Fibroblast of skin of abdomen (primary cell): ENCODE results near the gene TACSTD2.
"Not testable (repeated sequence)": the region's sequence is repeated elsewhere in the genome, so short reads cannot be mapped to it uniquely, and the experiment has no call there.

Experiments
- DNase-seq: peaks from one replicate; pipeline ENCODE4 v3.0.0-alpha.2; 2013

TACSTD2 gene

DNA sequence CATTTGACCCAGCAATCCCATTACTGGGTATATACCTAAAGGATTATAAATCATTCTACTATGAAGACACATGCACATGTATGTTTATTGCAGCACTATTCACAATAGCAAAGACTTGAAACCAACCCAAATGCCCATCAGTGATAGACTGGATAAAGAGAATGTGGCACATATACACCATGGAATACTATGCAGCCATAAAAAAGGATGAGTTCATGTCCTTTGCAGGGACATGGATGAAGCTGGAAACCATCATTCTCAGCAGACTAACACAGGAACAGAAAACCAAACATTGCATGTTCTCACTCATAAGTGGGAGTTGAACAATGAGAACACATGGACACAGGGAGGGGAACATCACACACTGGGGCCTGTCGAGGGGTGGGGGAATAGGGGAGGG is 13.3 kb downstream of the TACSTD2 start:
- DNase-seq: not testable (repeated sequence)

GRCh38 chr1:58561633-58562032 is 15.4 kb downstream of the TACSTD2 start:
- no peak for DNase-seq

DNA sequence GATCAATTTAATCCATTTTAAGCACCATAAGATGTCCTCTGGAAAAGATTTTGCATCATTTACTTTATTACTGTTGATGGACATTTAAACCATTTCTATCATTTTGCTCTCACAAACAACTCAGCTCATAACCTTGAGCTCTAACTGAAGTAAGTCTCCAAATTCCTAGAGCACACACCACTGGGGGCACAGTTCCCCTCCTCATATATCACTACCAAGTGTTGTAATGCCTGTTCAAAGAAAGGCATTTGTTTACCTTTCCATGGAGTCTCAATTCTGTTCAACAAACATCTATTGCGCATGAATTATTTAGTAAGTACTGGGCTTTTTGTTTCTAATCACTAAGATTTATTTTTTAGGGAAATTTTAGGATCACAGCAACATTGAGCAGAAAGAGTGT is 21.7 kb downstream of the TACSTD2 start:
- DNase-seq: no peak

DNA sequence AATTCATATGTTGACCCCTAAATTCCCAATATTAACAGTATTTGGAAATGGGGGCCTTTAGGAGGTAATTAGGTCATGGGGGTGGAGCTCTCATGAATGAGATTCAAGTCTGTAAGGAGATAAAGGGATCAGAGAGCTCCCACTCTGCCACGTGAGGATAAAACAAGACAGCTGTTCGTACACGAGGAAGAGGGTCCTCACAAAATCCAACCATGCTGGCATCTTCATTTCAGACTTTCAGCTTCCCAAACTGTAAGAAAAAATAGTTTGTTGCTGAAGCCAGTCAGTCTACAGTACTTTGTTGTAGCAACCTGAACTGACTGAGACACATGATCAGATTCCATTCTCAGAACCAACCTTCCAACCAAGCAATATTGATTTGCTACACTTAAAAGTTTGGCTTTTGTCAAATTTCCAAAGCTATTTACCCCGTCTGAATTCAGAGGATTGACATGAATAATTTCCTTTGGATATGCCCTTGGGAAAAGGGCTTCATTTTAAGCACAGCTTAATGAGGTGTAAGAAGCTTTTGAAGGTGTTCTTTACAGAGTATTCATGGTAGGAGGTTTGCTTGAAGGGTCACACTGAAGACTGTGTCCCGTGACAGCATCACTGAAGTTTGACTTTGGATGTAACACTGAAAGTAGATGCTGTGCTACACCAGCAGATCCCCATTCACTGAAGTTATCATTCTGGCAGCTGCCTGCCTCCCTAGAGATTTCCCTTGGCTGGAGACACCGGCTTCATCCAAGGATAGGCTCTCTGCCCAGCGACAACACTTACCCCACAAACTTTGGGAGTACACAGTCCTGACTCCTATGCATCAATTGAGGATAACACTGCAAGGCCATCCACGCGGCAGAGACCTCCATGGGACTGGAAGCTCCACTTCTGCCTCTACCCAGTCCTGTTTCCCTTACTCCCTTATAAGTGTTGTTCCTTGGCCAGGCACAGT is 25.6 kb downstream of the TACSTD2 start:
- no peak for DNase-seq

DNA sequence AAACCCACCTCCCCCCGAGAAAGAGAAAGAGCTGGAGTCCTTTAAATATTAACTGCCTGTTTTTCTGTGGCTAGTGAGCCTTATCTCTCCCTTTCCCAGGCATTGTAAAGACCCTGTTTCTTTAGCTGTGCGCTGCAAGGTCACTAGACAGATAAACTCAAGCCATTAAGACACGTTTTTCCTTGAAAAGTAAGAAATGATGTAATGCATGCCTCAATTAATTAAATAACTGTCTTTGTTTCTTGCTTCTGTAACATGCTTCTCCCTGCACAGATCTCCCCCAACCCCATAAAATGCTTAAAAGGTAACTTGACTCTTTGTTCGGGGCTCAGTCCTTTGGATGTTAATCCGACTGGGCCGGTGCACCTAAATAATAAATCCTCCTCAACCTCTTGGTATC is 27.8 kb downstream of the TACSTD2 start:
- not testable (repeated sequence) for DNase-seq

GRCh38 chr1:58548371-58548770 is 28.7 kb downstream of the TACSTD2 start:
- no peak for DNase-seq

DNA sequence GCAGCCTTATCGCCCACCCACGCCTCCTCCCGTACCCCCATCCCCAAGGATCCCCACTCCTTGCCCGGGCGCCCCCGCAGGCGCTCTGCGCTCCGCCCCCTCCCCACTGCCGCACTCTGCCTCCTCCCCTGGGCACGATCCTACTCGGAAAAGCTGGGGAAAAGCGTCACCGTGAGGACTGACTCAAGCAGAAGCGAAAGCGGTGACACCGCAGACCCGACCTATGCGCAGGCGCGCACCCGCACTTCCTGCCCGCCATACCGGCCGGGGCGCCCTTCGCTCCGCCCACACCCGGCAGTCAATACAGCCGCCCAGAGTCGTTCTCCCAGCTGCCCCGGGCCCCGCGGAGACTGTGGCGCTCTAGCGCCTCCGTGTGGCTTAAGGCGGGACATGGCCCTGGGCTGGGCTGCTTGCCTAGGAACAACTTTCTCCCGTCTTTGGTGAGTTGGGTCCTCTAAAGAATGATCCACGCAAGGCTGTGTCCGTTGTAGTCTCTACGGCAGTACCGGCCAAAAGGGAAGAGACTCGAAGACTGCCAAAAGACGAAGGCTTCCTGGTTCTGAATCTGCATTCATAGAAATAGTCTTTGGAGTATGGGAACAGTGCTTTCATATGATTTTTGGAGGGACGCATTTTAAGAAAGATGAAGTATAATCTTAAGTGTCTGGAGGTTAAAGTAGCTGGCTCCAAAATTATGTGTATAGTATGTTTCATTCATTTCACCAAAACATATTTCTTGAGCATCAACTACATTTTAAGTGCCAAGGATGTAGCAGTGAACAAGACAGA is 30.3 kb downstream of the TACSTD2 start, which contains the start of gene OMA1:
Gene OMA1 (minus strand): TSS at position 207 of the 789 bp plus-strand sequence. CDS start 7,432 bp downstream, outside the sequence.
- peak; percentile 97 for DNase-seq

- DNase-seq: peak; percentile 79
Observed at GRCh38 chr1:58545591-58546519, 31.2 kb downstream of the TACSTD2 start.

GRCh38 chr1:58543260-58543659 is 33.8 kb downstream of the TACSTD2 start:
- DNase-seq: no peak

DNA sequence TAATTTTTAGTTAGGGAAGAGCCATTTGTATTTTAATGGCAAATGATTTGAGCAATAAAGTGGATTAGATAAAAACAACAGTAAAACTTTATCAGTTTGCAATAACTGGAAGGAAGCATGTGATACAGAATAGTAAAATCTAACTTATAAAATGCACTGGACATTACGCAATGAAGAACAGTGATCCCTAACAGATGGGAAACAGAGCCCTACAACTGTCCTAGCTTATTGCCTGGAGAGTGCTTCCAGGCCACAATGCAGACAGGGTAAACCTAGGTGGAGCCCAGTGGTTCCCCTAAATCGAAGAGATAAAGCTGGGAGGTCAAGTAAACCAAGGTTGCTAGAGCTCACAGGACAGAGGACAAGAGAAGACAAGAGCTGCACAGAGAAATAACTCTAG is 37.5 kb downstream of the TACSTD2 start:
- DNase-seq: no peak

- no peak for DNase-seq
Observed at GRCh38 chr1:58538821-58539220, 38.2 kb downstream of the TACSTD2 start.

DNA sequence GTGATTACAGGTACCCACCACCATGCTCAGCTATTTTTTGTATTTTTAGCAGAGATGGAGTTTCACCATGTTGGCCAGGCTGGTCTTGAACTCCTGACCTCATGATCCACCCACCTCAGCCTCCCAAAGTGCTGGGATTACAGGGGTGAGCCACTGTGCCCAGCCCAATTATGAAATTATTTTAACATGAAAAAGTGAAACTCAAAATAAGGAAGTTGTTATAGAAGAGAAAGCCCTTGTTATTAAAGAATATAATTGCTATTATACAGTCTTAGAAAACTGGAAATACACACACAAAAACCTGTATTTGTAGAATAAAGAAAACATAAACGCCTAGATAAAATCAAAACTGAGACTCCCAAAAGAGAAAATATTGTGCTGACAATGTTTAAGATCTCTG is 45.2 kb downstream of the TACSTD2 start:
- not testable (repeated sequence) for DNase-seq

- DNase-seq: no peak
Observed at GRCh38 chr1:58529284-58529683, 47.8 kb downstream of the TACSTD2 start.

DNA sequence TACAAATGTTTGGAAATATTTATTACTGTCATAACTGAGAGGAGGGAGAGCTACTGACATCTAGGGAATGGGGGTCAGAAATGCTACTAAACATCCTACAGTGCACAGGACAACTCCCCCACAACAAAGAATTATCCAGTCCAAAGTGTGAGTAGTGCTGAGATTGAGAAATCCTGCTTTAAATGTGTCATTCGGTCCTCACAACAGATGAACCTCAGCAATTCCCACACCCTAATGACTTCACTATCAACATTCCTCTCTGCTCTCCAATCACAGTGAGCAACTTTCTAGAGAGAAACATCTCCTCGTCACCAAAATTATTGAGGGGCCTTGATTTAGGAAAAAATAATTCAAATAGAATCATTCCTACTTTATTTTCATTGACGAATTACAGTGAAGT is 48.5 kb downstream of the TACSTD2 start:
- peak; percentile 54 for DNase-seq
